ENCODE data around the gene ADM.

The ADM gene

GRCh38 chr11:10275714-10276113 is 29.2 kb upstream of the ADM start:
- ChIA-PET CTCF (no interaction called here), POLR2A (ENCODE audit: low non-redundant PET) (no interaction called here)
- no peak overlapping the region for H3K27ac ChIP-seq
- DNase-seq (ENCODE audit: low spot score) = peak; percentile 6
- no peak for TF ChIP-seq CTCF (conservative IDR thresholded peaks at IDR 0.05; ENCODE audit: low read depth)

- POLR2A ChIA-PET (ENCODE audit: low non-redundant PET) = no interaction called here
- CTCF ChIA-PET = no interaction called here
- no peak overlapping the region for H3K27ac ChIP-seq
- no peak for TF ChIP-seq CTCF (conservative IDR thresholded peaks at IDR 0.05; ENCODE audit: low read depth)
- no peak for DNase-seq (ENCODE audit: low spot score)
These were observed 22.8 kb upstream of the ADM start for GRCh38 chr11:10282117-10282516.

- no peak for DNase-seq (ENCODE audit: low spot score)
- H3K27ac ChIP-seq = no peak overlapping the region
- ChIA-PET CTCF (interaction anchor here (0.6 kb wide), 1 partner anchor 182 kb away, joined by 3 read pairs; no protein-coding TSS in a partner anchor), POLR2A (ENCODE audit: low non-redundant PET) (no interaction called here)
- TF ChIP-seq CTCF (conservative IDR thresholded peaks at IDR 0.05; ENCODE audit: low read depth) = no peak
These were observed 20.9 kb upstream of the ADM start for GRCh38 chr11:10283991-10284390.

- no peak for DNase-seq (ENCODE audit: low spot score)
- ChIA-PET POLR2A (ENCODE audit: low non-redundant PET) (interaction anchor here (0.6 kb wide), 1 partner anchor 14 kb away, joined by 10 read pairs; no protein-coding TSS in a partner anchor), CTCF (no interaction called here)
- H3K27ac ChIP-seq = no peak overlapping the region
- TF ChIP-seq CTCF (conservative IDR thresholded peaks at IDR 0.05; ENCODE audit: low read depth) = no peak
These were observed 19.6 kb upstream of the ADM start for GRCh38 chr11:10285148-10285802.

- POLR2A ChIA-PET (ENCODE audit: low non-redundant PET) = no interaction called here
- no peak overlapping the region for H3K27ac ChIP-seq
- no peak for DNase-seq (ENCODE audit: low spot score)
- CTCF ChIA-PET = interaction anchor here (0.7 kb wide), 1 partner anchor 289 kb away, joined by 3 read pairs; no protein-coding TSS in a partner anchor
- TF ChIP-seq CTCF (conservative IDR thresholded peaks at IDR 0.05; ENCODE audit: low read depth) = no peak
These were observed 17.7 kb upstream of the ADM start for GRCh38 chr11:10287140-10287539.

GRCh38 chr11:10287766-10288715 is 16.8 kb upstream of the ADM start:
- CTCF ChIA-PET = interaction anchor here (0.6 to 0.7 kb wide), 2 partner anchors 42 to 290 kb away, joined by 3 read pairs; no protein-coding TSS in a partner anchor
- POLR2A ChIA-PET (ENCODE audit: low non-redundant PET) = no interaction called here
- DNase-seq (ENCODE audit: low spot score) = no peak
- H3K27ac ChIP-seq = peak overlapping the region; percentile 16; the same call in 1 of the 2 replicates
- TF ChIP-seq CTCF (conservative IDR thresholded peaks at IDR 0.05; ENCODE audit: low read depth) = no peak
